Endodermal cell (in vitro differentiated cells): ENCODE measurements around the gene KRTAP5-4. TPM values are rescaled to one million over a fixed set of nuclear protein-coding genes. Genes with fewer than 3 reads are reported as not detected.
"Not testable (repeated sequence)": the region's sequence is repeated elsewhere in the genome, so short reads cannot be mapped to it uniquely, and the experiment has no call there.

Experiments
- DNase-seq: peaks from one replicate; pipeline ENCODE4 v3.0.0-alpha.2; 2017
- H3K27ac ChIP-seq: 2 replicates; pipeline ENCODE4 v1.5.1; 2013; ENCODE audit warnings: mild to moderate bottlenecking, low read depth, low read length, moderate library complexity
- H3K27me3 ChIP-seq: 2 replicates; pipeline ENCODE4 v1.6.1; 2013; ENCODE audit warnings: mild to moderate bottlenecking, low read length, moderate library complexity; ENCODE audit not compliant: insufficient read depth, control insufficient read depth, poor library complexity, severe bottlenecking
- H3K36me3 ChIP-seq: 2 replicates; pipeline ENCODE4 v1.7.0; 2013; ENCODE audit warnings: mild to moderate bottlenecking, low read length, moderate library complexity; ENCODE audit not compliant: control insufficient read depth, insufficient read depth
- H3K4me1 ChIP-seq: one replicate; pipeline ENCODE4 v1.7.0; 2013; ENCODE audit warnings: low read length; ENCODE audit not compliant: control insufficient read depth, insufficient read depth
- H3K4me3 ChIP-seq: 2 replicates; pipeline ENCODE4 v1.5.1; 2013; ENCODE audit warnings: mild to moderate bottlenecking, low read length, moderate library complexity
- H3K9ac ChIP-seq: 2 replicates; pipeline ENCODE4 v1.6.1; 2013; ENCODE audit warnings: mild to moderate bottlenecking, low read length, moderate library complexity; ENCODE audit not compliant: poor library complexity, severe bottlenecking; ENCODE audit errors: extremely low read depth
- H3K9me3 ChIP-seq: 2 replicates; pipeline ENCODE4 v1.6.1; 2013; ENCODE audit warnings: mild to moderate bottlenecking, low read length, moderate library complexity; ENCODE audit not compliant: control insufficient read depth
- H3K27ac Mint-ChIP-seq: 2 replicates; pipeline ENCODE4 v1.8.0; 2020; ENCODE audit warnings: mixed read lengths
- H3K27me3 Mint-ChIP-seq: 2 replicates; pipeline ENCODE4 v1.8.0; 2021; ENCODE audit warnings: mild to moderate bottlenecking, mixed read lengths; ENCODE audit not compliant: insufficient read depth
- H3K36me3 Mint-ChIP-seq: 2 replicates; pipeline ENCODE4 v1.8.0; 2020; ENCODE audit warnings: low read depth, mixed read lengths
- H3K4me1 Mint-ChIP-seq: 2 replicates; pipeline ENCODE4 v1.8.0; 2020; ENCODE audit warnings: mixed read lengths
- H3K4me3 Mint-ChIP-seq: 2 replicates; pipeline ENCODE4 v1.8.0; 2020; ENCODE audit warnings: mild to moderate bottlenecking, moderate library complexity, mixed read lengths
- H3K9me3 Mint-ChIP-seq: 2 replicates; pipeline ENCODE4 v1.8.0; 2020; ENCODE audit warnings: mild to moderate bottlenecking, mixed read lengths
- CTCF ChIP-seq: fragments of 200-600 bp; sonication (generic); conservative IDR thresholded peaks from 2 replicates; pipeline ENCODE4 v1.5.0; 2021; ENCODE audit warnings: antibody characterized with exemption, mild to moderate bottlenecking
- WGBS, 2 experiments: methylation state at CpG; one replicate each; pipeline versions ENCODE4 v1.1.5 to v1.1.7; 2013; ENCODE audit warnings: missing lambda C conversion rate in 2 of 2, mixed read lengths in 1 of 2; ENCODE audit not compliant: insufficient coverage in 1 of 2, insufficient read length in 1 of 2; 5-methylcytosine and 5-hydroxymethylcytosine counted together
- total RNA-seq, 2 donors: library from RNA; stranded (reverse); fragmentation: NEBNext Ultra II Directional in 1 of 2; extraction: Animal tissue kit (Norgen Biotek cat#: 25700) in 1 of 2; gene quantifications; 2 replicates in 1 of 2; 3 replicates in 1 of 2; pipeline ENCODE4 v1.2.1, GENCODE V29; 2021

Gene KRTAP5-4
- total RNA-seq, 2 donors from 2014 or later = not detected

- Mint-ChIP-seq H3K9me3 (no peaks in the 10 kb centered on the region), H3K27me3 (peaks cover 19% of the 10 kb centered on the region), H3K27ac (no peak overlapping the region), H3K4me3 (no peak overlapping the region), H3K36me3 (no peaks in the 10 kb centered on the region), H3K4me1 (no peaks in the 10 kb centered on the region)
- TF ChIP-seq CTCF = no peak
- no peak overlapping the region for H3K4me3 ChIP-seq
- 84 to 88% methylated on average over 6 of the region's 6 CpGs for WGBS, 2 experiments
- no peaks in the 10 kb centered on the region for H3K27me3 ChIP-seq
- H3K9ac ChIP-seq = no peak overlapping the region
- H3K4me1 ChIP-seq = no peaks in the 10 kb centered on the region
- H3K36me3 ChIP-seq = no peaks in the 10 kb centered on the region
- no peak overlapping the region for H3K27ac ChIP-seq
- no peak for DNase-seq
- H3K9me3 ChIP-seq = no peaks in the 10 kb centered on the region
Observed at GRCh38 chr11:1589996-1590395, 31.9 kb downstream of the KRTAP5-4 start.

GRCh38 chr11:1589191-1589963 is 32.6 kb downstream of the KRTAP5-4 start:
- H3K27me3 Mint-ChIP-seq = peaks cover 19% of the 10 kb centered on the region
- not testable (repeated sequence) for H3K36me3 Mint-ChIP-seq, H3K4me3 Mint-ChIP-seq, H3K9me3 ChIP-seq, H3K27me3 ChIP-seq, DNase-seq, H3K4me3 ChIP-seq, H3K27ac Mint-ChIP-seq, H3K9me3 Mint-ChIP-seq, H3K36me3 ChIP-seq, H3K9ac ChIP-seq, H3K4me1 Mint-ChIP-seq, H3K27ac ChIP-seq, H3K4me1 ChIP-seq
- WGBS, 2 experiments = 68 to 75% methylated on average over 5 to 7 of the region's 10 CpGs

GRCh38 chr11:1586699-1587098 is 35.2 kb downstream of the KRTAP5-4 start:
- Mint-ChIP-seq H3K36me3 (no peaks in the 10 kb centered on the region), H3K4me1 (no peaks in the 10 kb centered on the region), H3K27ac (no peak overlapping the region), H3K27me3 (peaks cover 8% of the 10 kb centered on the region), H3K9me3 (no peaks in the 10 kb centered on the region), H3K4me3 (no peak overlapping the region)
- no peaks in the 10 kb centered on the region for H3K27me3 ChIP-seq
- DNase-seq = no peak
- H3K36me3 ChIP-seq = no peaks in the 10 kb centered on the region
- no peak overlapping the region for H3K27ac ChIP-seq
- no peak for TF ChIP-seq CTCF
- no peak overlapping the region for H3K4me3 ChIP-seq
- 97 to 100% methylated on average over 2 of the region's 2 CpGs for WGBS, 2 experiments
- H3K4me1 ChIP-seq = no peaks in the 10 kb centered on the region
- H3K9ac ChIP-seq = no peak overlapping the region
- no peaks in the 10 kb centered on the region for H3K9me3 ChIP-seq

- H3K9me3 Mint-ChIP-seq, H3K4me3 ChIP-seq, H3K36me3 Mint-ChIP-seq, H3K27ac Mint-ChIP-seq, H3K9me3 ChIP-seq, DNase-seq, H3K4me3 Mint-ChIP-seq, H3K27ac ChIP-seq, H3K27me3 ChIP-seq, H3K4me1 Mint-ChIP-seq, H3K27me3 Mint-ChIP-seq, H3K4me1 ChIP-seq, H3K36me3 ChIP-seq, H3K9ac ChIP-seq: not testable (repeated sequence)
- 87 to 100% methylated on average over 1 to 7 of the region's 9 CpGs for WGBS, 2 experiments
Observed at GRCh38 chr11:1584661-1585370, 37.1 kb downstream of the KRTAP5-4 start, which contains the start of gene KRTAP5-1. Gene KRTAP5-1, minus strand, starts transcription at chr11:1585283. Its CDS starts 34 bp downstream, at chr11:1585249.

GRCh38 chr11:1582909-1583308 is 39.0 kb downstream of the KRTAP5-4 start:
- 86% methylated on average over 1 of the region's 2 CpGs; no CpG with 5 or more reads in 1 of the 2 experiments for WGBS, 2 experiments

More at GRCh38 chr11:1582909-1583308, 39.0 kb downstream of the KRTAP5-4 start:
- H3K4me3 ChIP-seq, H3K27me3 Mint-ChIP-seq, H3K27ac Mint-ChIP-seq, DNase-seq, H3K27ac ChIP-seq, H3K4me1 ChIP-seq, H3K9me3 ChIP-seq, H3K36me3 Mint-ChIP-seq, H3K4me3 Mint-ChIP-seq, H3K4me1 Mint-ChIP-seq, H3K9me3 Mint-ChIP-seq, H3K27me3 ChIP-seq, H3K36me3 ChIP-seq, H3K9ac ChIP-seq: not testable (repeated sequence)
